H1 (cell line): Measurements from ENCODE around the gene TNS1. TPM values are rescaled to one million over a fixed set of nuclear protein-coding genes. Genes with fewer than 3 reads are reported as not detected.

Source experiments
- CTCF ChIA-PET: fragments of 300-600 bp; sonication (Branson Sonifier 250); formaldehyde crosslinking; loops from one replicate; lab custom pipeline; 2021; ENCODE audit not compliant: partially characterized antibody; lab: Charles Lee
- POLR2A ChIA-PET: fragments of 300-600 bp; sonication (Branson Sonifier 250); formaldehyde crosslinking; loops from one replicate; lab custom pipeline; 2021; ENCODE audit warnings: inconsistent platforms; ENCODE audit not compliant: partially characterized antibody; lab: Charles Lee
- DNase-seq, 2 experiments: peaks; one replicate each; pipeline versions ENCODE4 v3.0.0 to v3.0.0-alpha.2; 2010 to 2022; ENCODE audit warnings: low spot score in 2 of 2, low read depth in 1 of 2, mixed read lengths in 1 of 2
- FAIRE-seq: peaks from 2 replicates; lab custom pipeline; 2011; peaks lifted over from hg19 to GRCh38; lab: Jason Lieb, UNC
- H2AFZ ChIP-seq: 2 replicates; pipeline ENCODE4 v1.8.1; 2012; ENCODE audit warnings: low read length, inconsistent platforms
- H2AK5ac ChIP-seq: 2 replicates; pipeline ENCODE4 v1.6.1; 2013; ENCODE audit warnings: low read depth, low read length
- H2BK120ac ChIP-seq: replicated peaks from 2 replicates; pipeline ENCODE3; 2013; ENCODE audit warnings: low read depth, low read length, inconsistent platforms
- H2BK12ac ChIP-seq: 2 replicates; pipeline ENCODE4 v1.6.1; 2013; ENCODE audit warnings: low read depth, low read length
- H2BK15ac ChIP-seq: 2 replicates; pipeline ENCODE4 v1.6.1; 2013; ENCODE audit warnings: low read length
- H2BK20ac ChIP-seq: 2 replicates; pipeline ENCODE4 v1.6.1; 2013; ENCODE audit warnings: low read length
- H2BK5ac ChIP-seq: 2 replicates; pipeline ENCODE4 v1.6.1; 2013; ENCODE audit warnings: low read depth, low read length
- H3K14ac ChIP-seq: 2 replicates; pipeline ENCODE4 v1.6.1; 2013; ENCODE audit warnings: inconsistent platforms; ENCODE audit not compliant: insufficient read length
- H3K18ac ChIP-seq: 2 replicates; pipeline ENCODE4 v1.6.1; 2013; ENCODE audit warnings: low read length; ENCODE audit errors: extremely low read depth
- H3K23ac ChIP-seq: 2 replicates; pipeline ENCODE4 v1.6.1; 2013; ENCODE audit warnings: inconsistent platforms; ENCODE audit not compliant: insufficient read length
- H3K23me2 ChIP-seq: 2 replicates; pipeline ENCODE4 v1.6.1; 2013; ENCODE audit warnings: low read depth, low read length
- H3K27ac ChIP-seq: 2 replicates; pipeline ENCODE4 v1.6.1; 2011; ENCODE audit warnings: low read depth, low read length, inconsistent platforms
- H3K27me3 ChIP-seq, 4 experiments: replicated peaks in 1 of 4; 1 replicate in 1 of 4; 2 replicates in 3 of 4; pipeline versions ENCODE4 v1.6.1 to v1.8.1; 2011 to 2013; ENCODE audit warnings: low read length in 3 of 4, mild to moderate bottlenecking in 3 of 4, inconsistent platforms in 2 of 4, mixed read lengths in 2 of 4, moderate library complexity in 1 of 4; ENCODE audit not compliant: control insufficient read depth in 3 of 4, insufficient read depth in 3 of 4; ENCODE audit errors: extremely low read depth in 1 of 4
- H3K36me3 ChIP-seq, 4 experiments: 2 replicates each; pipeline versions ENCODE4 v1.6.1 to v1.8.1; 2011 to 2013; ENCODE audit warnings: mild to moderate bottlenecking in 4 of 4, low read length in 3 of 4, moderate library complexity in 2 of 4, control low read depth in 1 of 4, inconsistent platforms in 1 of 4; ENCODE audit not compliant: insufficient read depth in 4 of 4, control insufficient read depth in 2 of 4
- H3K4ac ChIP-seq: replicated peaks from 2 replicates; pipeline ENCODE3; 2013; ENCODE audit warnings: low read length, low read depth, mixed read lengths, inconsistent platforms; ENCODE audit not compliant: insufficient read length
- H3K4me1 ChIP-seq, 4 experiments: replicated peaks in 1 of 4; 1 replicate in 1 of 4; 2 replicates in 3 of 4; pipeline versions ENCODE4 v1.6.1 to v1.8.1; 2011 to 2013; ENCODE audit warnings: low read length in 3 of 4, inconsistent platforms in 2 of 4, mixed read lengths in 1 of 4; ENCODE audit not compliant: insufficient read depth in 4 of 4, control insufficient read depth in 3 of 4
- H3K4me2 ChIP-seq, 2 experiments: 2 replicates each; pipeline versions ENCODE4 v1.6.1 to v1.8.1; 2011 to 2013; ENCODE audit warnings: low read depth in 2 of 2, low read length in 2 of 2, control low read depth in 1 of 2, inconsistent platforms in 1 of 2, mild to moderate bottlenecking in 1 of 2; ENCODE audit not compliant: insufficient read depth in 1 of 2
- H3K4me3 ChIP-seq, 4 experiments: fragments of 200-600, 300-600 bp in 1 of 4; sonication (generic), shearing (Covaris generic), sonication (Bioruptor Twin) in 1 of 4; 2 replicates each; pipeline versions ENCODE4 v1.5.1 to v1.8.1; 2011 to 2016; ENCODE audit warnings: low read length in 4 of 4, low read depth in 3 of 4, control low read depth in 2 of 4, inconsistent platforms in 2 of 4, mild to moderate bottlenecking in 2 of 4, mixed read lengths in 1 of 4, moderate library complexity in 1 of 4; ENCODE audit not compliant: insufficient read depth in 2 of 4; ENCODE audit errors: extremely low read depth in 1 of 4
- H3K56ac ChIP-seq: replicated peaks from 2 replicates; pipeline ENCODE3; 2013; ENCODE audit warnings: low read depth, mild to moderate bottlenecking, mixed read lengths, low read length, inconsistent platforms; ENCODE audit not compliant: insufficient read length
- H3K79me1 ChIP-seq: 2 replicates; pipeline ENCODE4 v1.6.1; 2013; ENCODE audit warnings: low read depth, low read length, control low read depth
- H3K79me2 ChIP-seq, 2 experiments: 2 replicates each; pipeline versions ENCODE4 v1.6.1 to v1.8.1; 2012 to 2013; ENCODE audit warnings: low read length in 2 of 2, mild to moderate bottlenecking in 2 of 2, inconsistent platforms in 1 of 2; ENCODE audit not compliant: insufficient read depth in 2 of 2, control insufficient read depth in 1 of 2
- H3K9ac ChIP-seq, 4 experiments: replicated peaks in 1 of 4; 1 replicate in 1 of 4; 2 replicates in 3 of 4; pipeline versions ENCODE4 v1.6.1 to v1.8.1; 2011 to 2013; ENCODE audit warnings: low read depth in 3 of 4, low read length in 3 of 4, control low read depth in 2 of 4, mild to moderate bottlenecking in 2 of 4, moderate library complexity in 2 of 4, inconsistent platforms in 1 of 4; ENCODE audit errors: extremely low read depth in 1 of 4
- H3K9me3 ChIP-seq, 2 experiments: 2 replicates each; pipeline versions ENCODE4 v1.6.1 to v1.8.1; 2012 to 2013; ENCODE audit warnings: mild to moderate bottlenecking in 2 of 2, moderate library complexity in 2 of 2, control low read depth in 1 of 2, inconsistent platforms in 1 of 2, low read depth in 1 of 2, low read length in 1 of 2, mixed read lengths in 1 of 2; ENCODE audit not compliant: insufficient read depth in 2 of 2
- H4K20me1 ChIP-seq, 2 experiments: replicated peaks in 1 of 2; 2 replicates each; pipeline versions ENCODE3 to v1.8.1; 2011 to 2013; ENCODE audit warnings: inconsistent platforms in 2 of 2, low read length in 2 of 2, mild to moderate bottlenecking in 1 of 2; ENCODE audit not compliant: insufficient read depth in 2 of 2, control insufficient read depth in 1 of 2
- H4K5ac ChIP-seq: 2 replicates; pipeline ENCODE4 v1.6.1; 2013; ENCODE audit warnings: low read length, low read depth, mixed read lengths, inconsistent platforms; ENCODE audit not compliant: insufficient read length
- H4K8ac ChIP-seq: 2 replicates; pipeline ENCODE4 v1.8.0; 2013; ENCODE audit warnings: mild to moderate bottlenecking, moderate library complexity, low read length, inconsistent platforms; ENCODE audit not compliant: insufficient read depth; ENCODE audit errors: extremely low read depth
- H4K91ac ChIP-seq: replicated peaks from 2 replicates; pipeline ENCODE3; 2013; ENCODE audit warnings: low read length, mixed read lengths, inconsistent platforms; ENCODE audit not compliant: insufficient read length
- FOSL1 ChIP-seq: IDR thresholded peaks from 2 replicates; pipeline ENCODE4 v1.6.1; 2011; ENCODE audit warnings: mild to moderate bottlenecking, low read depth, low read length, moderate library complexity; ENCODE audit not compliant: insufficient read depth
- RAD21 ChIP-seq, 2 experiments: IDR thresholded peaks in 1 of 2; conservative IDR thresholded peaks in 1 of 2; 2 replicates each; pipeline ENCODE4 v1.6.1; 2011; ENCODE audit warnings: low read depth in 2 of 2, low read length in 2 of 2, improper control_type of control experiment in 1 of 2, inconsistent platforms in 1 of 2, mild to moderate bottlenecking in 1 of 2, moderate library complexity in 1 of 2
- TEAD4 ChIP-seq: IDR thresholded peaks from 2 replicates; pipeline ENCODE4 v1.6.1; 2012; ENCODE audit warnings: low read depth, low read length, inconsistent platforms, mixed read lengths
- YY1 ChIP-seq: IDR thresholded peaks from 2 replicates; pipeline ENCODE4 v1.6.1; 2011; ENCODE audit warnings: low read depth, mild to moderate bottlenecking, low read length
- WGBS, 2 experiments: shearing (Covaris generic) in 1 of 2; methylation state at CpG; one replicate each; pipeline versions ENCODE4 v1.1.6 to v1.1.7; 2013 to 2015; ENCODE audit warnings: low lambda C conversion rate in 2 of 2, mixed read lengths in 2 of 2, inconsistent platforms in 1 of 2, low coverage in 1 of 2, missing lambda C conversion rate in 1 of 2; ENCODE audit not compliant: insufficient replicate concordance in 2 of 2, insufficient coverage in 1 of 2, insufficient read length in 1 of 2; ENCODE audit errors: extremely low coverage in 1 of 2, missing lambda C conversion rate in 1 of 2; 5-methylcytosine and 5-hydroxymethylcytosine counted together
- polyA plus RNA-seq, 7 experiments: library from polyadenylated mRNA; depleted of rRNA in 3 of 7; stranded (reverse) in 5 of 7; unstranded in 2 of 7; fragments of >200 nt in 5 of 7; fragments of 200-250 nt in 2 of 7; gene quantifications; 1 replicate in 5 of 7; 2 replicates in 1 of 7; 4 replicates in 1 of 7; pipeline versions ENCODE4 v1.2.1 to v1.2.3, GENCODE V29; 2011 to 2013; ENCODE audit warnings: missing spikeins in 2 of 7, mixed read lengths in 2 of 7
- total RNA-seq: library from RNA; stranded (reverse); fragmentation: NEBNext Ultra II Directional; extraction: Animal tissue kit (Norgen Biotek cat#: 25700); gene quantifications from 2 replicates; pipeline ENCODE4 v1.2.1, GENCODE V29; 2021

TNS1 gene
- total and polyA plus RNA-seq, 2 of the 8 experiments (the other 6 are each of a cell fraction or from before 2014, with no cell fraction given): 1.5 to 5.1 TPM

- Histone ChIP-seq H3K23ac (no peak overlapping the region), H3K27me3 (no peaks in the 10 kb centered on the region), H2AFZ (no peak overlapping the region), H3K14ac (no peak overlapping the region), H3K36me3 (no peaks in the 10 kb centered on the region), H3K27ac (no peak overlapping the region), H4K20me1 (no peaks in the 10 kb centered on the region), H3K18ac (no peak overlapping the region; the same call in 1 of the 2 replicates), H2BK15ac (no peak overlapping the region), H2BK120ac (no peak overlapping the region), H3K56ac (no peak overlapping the region), H3K4me2 (no peak overlapping the region), H3K4ac (no peak overlapping the region), H3K4me3 (no peak overlapping the region), H4K5ac (no peak overlapping the region), H3K79me1 (no peaks in the 10 kb centered on the region), H3K9ac (no peak overlapping the region), H3K79me2 (no peaks in the 10 kb centered on the region), H2BK5ac (no peak overlapping the region), H2AK5ac (0 out of 2 replicates have a peak overlapping the region, but pooled peaks have one; percentile 2), H4K91ac (no peak overlapping the region), H4K8ac (no peak overlapping the region; the same call in 1 of the 2 replicates), H3K23me2 (no peaks in the 10 kb centered on the region; the same call in 1 of the 2 replicates), H2BK20ac (no peak overlapping the region), H3K4me1 (peaks cover 0 to 9% (median 6%) of the 10 kb centered on the region in 4 experiments; a peak in 5 of 7 replicates), H2BK12ac (0 out of 2 replicates have a peak overlapping the region, but pooled peaks have one; percentile 17), H3K9me3 (peaks cover 1 to 2% of the 10 kb centered on the region in 2 experiments; a peak in 1 of 4 replicates)
- DNase-seq: no peak
- FAIRE-seq: no peak
- ChIA-PET CTCF (interaction anchor here (0.6 to 4.3 kb wide), 10 partner anchors 10 to 54 kb away, joined by 3 to 25 read pairs (median 4); no protein-coding TSS in a partner anchor), POLR2A (interaction anchor here (0.9 to 1.3 kb wide), 2 partner anchors 10 to 17 kb away, joined by 3 read pairs; no protein-coding TSS in a partner anchor)
- 91% methylated on average over 10 of the region's 10 CpGs; no CpG with 5 or more reads in 1 of the 2 experiments for WGBS, 2 experiments
- TF ChIP-seq FOSL1: no peak
- no peak for TF ChIP-seq YY1
- TF ChIP-seq RAD21 (IDR thresholded peaks at IDR 0.05 in 1 of 2, conservative IDR thresholded peaks at IDR 0.05 in 1 of 2; ENCODE audit: low read depth in 2 of 2, low read length in 2 of 2): no peak
- TF ChIP-seq TEAD4: no peak
These were observed 163.6 kb downstream of the TNS1 start for GRCh38 chr2:217839073-217839749.
